Measurements from ENCODE around the gene CD68.
A peak's percentile ranks its signal among the peaks of the same experiment; 100 is the strongest.
"Not testable (repeated sequence)": the region's sequence is repeated elsewhere in the genome, so short reads cannot be mapped to it uniquely, and the experiment has no call there.

Gene CD68

DNA sequence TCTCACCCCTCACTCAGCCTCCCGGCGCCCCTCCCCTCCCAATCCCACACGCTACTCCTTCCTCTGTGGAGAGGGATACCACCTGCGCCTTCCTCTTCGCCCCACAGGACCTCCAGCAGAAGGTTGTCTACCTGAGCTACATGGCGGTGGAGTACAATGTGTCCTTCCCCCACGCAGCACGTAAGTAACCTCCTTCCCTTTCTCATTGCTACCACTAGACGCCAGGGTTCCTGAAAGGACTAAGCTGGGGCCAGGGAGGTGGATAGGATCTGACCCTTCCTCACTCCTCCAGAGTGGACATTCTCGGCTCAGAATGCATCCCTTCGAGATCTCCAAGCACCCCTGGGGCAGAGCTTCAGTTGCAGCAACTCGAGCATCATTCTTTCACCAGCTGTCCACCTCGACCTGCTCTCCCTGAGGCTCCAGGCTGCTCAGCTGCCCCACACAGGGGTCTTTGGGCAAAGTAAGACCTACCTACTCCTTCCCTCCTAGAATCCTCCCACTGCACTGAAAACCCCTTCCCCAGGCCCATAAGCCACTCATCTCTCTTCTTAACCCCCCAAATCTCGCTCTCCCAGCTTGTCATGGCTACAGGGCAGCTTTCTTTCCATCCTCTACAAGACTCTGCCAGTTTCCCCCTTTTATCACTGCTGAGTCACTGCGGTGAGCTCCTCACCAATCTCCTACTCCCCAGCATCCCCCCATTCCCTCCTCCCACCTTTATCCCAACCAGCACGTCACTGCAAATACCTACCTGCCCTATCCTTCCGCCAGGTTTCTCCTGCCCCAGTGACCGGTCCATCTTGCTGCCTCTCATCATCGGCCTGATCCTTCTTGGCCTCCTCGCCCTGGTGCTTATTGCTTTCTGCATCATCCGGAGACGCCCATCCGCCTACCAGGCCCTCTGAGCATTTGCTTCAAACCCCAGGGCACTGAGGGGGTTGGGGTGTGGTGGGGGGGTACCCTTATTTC is 1.5 kb downstream of the CD68 start:
- no peak for DNase-seq

GRCh38 chr17:7582396-7583252 is 3.2 kb downstream of the CD68 start:
- no peak for DNase-seq

DNA sequence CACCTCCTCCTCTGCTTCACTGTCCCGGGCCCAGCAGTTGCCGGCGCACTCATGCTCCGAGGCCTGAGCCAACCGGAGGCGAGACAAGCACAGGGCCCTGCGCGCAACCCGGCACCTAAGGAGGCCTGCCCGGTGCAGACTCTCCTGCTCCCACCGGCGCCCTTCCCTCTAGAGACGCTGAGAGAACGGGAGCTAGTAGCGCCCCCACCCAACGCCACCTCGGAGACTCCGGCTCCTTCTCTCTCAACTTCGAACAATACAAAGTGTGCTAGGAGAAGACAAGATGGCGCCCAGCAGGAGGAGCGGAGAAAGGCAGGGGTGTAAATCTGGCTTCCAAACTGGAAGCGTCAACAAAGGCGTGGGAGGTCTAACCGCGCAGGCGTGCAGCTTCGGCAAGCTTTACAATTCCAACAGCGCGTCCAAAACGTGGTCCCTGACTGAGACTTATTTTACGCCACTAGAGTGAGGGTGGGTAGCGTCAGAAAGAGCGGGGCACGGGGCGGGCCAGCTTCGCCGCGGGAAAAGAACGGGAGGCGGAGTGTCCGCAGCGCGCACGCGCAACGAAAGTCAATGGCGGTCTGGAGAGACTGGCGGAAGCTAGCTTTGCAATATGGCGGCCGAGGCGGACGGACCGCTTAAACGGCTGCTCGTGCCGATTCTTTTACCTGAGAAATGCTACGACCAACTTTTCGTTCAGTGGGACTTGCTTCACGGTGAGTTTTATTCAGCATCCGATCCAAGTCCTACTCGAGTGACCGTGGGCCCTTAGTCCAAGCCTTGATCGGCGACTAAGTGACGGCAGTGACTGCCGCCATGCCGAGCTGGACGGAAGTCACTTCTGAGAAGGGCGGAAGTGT is 4.0 kb downstream of the CD68 start, which contains the start of gene MPDU1:
TSS of gene MPDU1 (plus strand) at position 600 of the 857 bp plus-strand sequence. CDS start at position 611, 11 bp downstream.
- peak; percentile 96 for DNase-seq

DNA sequence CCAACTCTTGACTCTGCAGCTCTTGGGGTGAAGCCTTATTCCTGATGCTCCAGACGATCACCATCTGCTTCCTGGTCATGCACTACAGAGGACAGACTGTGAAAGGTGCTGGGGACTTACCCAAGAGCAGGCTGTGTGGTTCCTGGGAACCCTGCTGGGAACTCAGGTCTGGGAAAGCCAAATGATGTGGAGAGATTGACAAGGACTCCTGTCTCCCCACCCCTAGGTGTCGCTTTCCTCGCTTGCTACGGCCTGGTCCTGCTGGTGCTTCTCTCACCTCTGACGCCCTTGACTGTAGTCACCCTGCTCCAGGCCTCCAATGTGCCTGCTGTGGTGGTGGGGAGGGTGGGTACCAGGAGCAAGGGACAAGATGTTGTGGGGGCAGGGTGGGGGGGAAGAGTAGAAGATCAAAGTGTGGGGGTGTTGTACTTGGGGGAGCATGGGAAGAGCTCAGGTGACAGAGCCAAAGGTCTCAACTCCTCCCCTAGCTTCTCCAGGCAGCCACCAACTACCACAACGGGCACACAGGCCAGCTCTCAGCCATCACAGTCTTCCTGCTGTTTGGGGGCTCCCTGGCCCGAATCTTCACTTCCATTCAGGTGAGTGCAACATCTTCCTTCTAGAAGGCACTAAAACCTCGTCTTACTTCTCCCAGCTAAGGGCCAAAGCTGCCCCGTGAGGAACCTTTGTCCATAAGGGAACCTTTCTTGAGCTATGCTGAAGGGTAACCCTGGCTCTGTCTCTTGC is 7.4 kb downstream of the CD68 start:
- DNase-seq: no peak

- no peak for DNase-seq
Observed at GRCh38 chr17:7587420-7588151, 8.1 kb downstream of the CD68 start.

GRCh38 chr17:7588553-7589203 is 9.2 kb downstream of the CD68 start:
- no peak for DNase-seq

GRCh38 chr17:7589204-7589868 is 9.9 kb downstream of the CD68 start:
- peak; percentile 79 for DNase-seq

DNA sequence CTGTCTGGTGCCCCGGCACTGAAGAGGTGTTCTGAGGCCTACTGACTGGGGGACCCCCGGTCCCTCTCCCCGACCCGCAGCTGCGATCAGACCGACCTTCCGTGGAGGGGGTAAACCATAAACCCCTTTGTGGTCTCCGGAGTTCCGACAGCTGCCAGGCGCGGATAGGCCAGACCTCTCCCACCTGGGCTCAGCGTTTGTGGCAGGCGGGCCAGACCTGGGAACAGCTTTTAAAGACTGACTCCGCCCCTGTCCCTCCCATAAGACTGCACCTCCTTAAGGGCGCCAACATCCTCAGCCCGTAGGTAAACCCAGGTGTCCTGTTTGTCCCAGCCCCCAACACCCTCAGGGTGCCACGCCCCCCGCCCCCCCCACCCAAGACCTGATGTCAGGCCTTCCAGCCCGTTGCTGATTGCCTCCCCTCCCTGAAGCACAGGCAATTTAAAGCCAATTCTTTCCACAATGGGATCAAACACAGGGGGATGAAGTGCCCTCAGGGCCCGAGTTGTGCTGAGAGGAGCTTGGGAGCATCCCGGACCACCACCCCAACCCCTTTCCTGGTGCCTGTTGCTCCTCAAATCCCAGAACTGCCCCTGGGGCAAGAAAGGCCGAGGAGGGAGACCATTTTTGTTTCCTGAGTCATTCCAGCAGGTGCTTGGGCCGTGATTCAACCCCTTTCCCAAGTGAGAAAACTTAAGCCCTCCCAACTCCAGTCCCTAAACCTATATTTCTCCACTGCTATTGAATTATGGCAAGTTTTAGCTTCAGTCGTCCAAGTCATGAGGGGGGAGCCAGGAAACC is 10.7 kb downstream of the CD68 start, which contains the start of gene SOX15:
TSS of gene SOX15 (minus strand) at position 204 of the 801 bp plus-strand sequence. CDS start 418 bp downstream, outside the sequence.
- DNase-seq: no peak

GRCh38 chr17:7590743-7591142 is 11.3 kb downstream of the CD68 start:
- no peak for DNase-seq

- no peak for DNase-seq
Observed at GRCh38 chr17:7591596-7591995, 12.2 kb downstream of the CD68 start.

GRCh38 chr17:7592422-7593021 is 13.1 kb downstream of the CD68 start:
- no peak for DNase-seq

GRCh38 chr17:7593296-7593695 is 13.9 kb downstream of the CD68 start:
- no peak for DNase-seq

GRCh38 chr17:7597561-7597960 is 18.1 kb downstream of the CD68 start:
- DNase-seq: not testable (repeated sequence)

DNA sequence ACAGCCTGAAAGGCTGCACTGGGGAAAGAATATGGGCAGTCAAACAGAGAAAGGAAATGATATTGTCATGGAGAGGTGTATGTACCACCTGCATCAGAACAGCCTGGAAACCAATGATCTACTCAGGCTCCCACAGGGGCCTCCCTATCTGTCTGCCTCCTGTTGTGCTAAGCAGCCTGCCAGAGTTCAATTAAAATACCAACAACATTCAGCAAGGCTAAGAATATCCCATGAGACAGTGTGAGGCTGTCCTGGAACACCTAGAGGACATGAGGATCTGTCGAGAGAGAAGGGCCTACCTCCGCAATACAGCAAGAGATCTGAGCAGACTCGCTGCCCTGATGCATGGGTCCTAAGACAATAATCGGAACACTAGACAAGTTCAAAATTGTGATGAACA is 26.8 kb downstream of the CD68 start:
- no peak for DNase-seq

- DNase-seq: no peak
Observed at GRCh38 chr17:7610641-7611040, 31.2 kb downstream of the CD68 start.

GRCh38 chr17:7611635-7612293 is 32.3 kb downstream of the CD68 start:
- no peak for DNase-seq

DNA sequence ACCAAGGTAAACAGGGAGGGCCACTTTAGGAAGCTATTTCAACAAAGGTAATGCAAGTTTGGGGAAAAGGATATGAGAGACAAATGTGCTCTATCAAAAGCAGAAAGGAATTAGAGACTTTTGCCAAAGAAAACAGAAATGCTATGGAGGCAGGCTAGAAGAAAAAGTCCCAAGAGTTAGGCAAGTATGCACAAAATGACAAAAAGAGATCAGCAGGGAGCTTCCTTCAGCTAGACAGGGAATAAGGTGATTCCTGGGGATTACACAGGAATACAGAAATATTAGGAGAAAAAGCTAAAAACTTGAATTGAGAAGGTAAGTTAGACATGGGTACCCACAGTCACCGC is 32.8 kb downstream of the CD68 start:
- no peak for DNase-seq

All from CD4-positive, alpha-beta T cell treated with Interleukin-17A for 4 hours (primary cell).